ENCODE data around the gene RNF150.

RNF150 gene

DNA sequence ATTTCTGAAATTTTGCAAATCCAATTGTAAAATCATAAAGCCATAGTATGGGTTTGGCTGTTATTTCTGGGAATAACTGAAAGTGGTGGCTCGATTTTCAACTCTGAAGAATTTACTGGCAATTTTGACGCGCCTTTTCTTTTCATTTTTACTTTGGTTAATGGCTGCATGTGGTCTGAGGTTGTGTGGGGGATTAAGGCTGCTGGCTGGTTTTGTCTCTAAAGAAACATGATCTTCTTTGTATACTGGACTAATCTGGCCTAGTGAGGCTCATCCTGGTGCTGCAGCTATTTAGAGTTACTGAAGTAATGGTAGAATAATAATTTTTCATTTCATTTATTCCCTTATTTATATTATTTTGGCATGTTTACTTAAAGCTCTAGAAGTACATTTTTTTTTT, 164.0 kb downstream of the RNF150 start:
- DNase-seq, result no peak

DNA sequence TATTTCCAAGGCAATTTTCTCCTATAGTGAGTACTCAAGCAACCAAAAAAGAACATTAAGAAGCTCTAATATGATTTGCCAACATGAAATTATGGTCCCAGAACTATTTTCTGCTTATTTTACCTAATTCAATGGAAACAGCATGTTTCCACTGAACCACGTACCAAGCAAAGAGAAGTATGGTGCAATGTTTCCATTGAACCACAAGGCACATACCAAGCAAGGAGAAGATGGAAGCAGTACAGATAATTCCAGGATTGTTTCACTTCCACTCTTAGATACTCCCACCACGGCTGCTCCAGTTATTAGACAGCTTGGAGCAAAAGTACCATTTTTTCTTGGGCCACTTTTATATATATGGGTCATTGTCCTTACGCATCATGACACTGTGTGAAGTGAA, 164.9 kb downstream of the RNF150 start:
- DNase-seq, result no peak

DNA sequence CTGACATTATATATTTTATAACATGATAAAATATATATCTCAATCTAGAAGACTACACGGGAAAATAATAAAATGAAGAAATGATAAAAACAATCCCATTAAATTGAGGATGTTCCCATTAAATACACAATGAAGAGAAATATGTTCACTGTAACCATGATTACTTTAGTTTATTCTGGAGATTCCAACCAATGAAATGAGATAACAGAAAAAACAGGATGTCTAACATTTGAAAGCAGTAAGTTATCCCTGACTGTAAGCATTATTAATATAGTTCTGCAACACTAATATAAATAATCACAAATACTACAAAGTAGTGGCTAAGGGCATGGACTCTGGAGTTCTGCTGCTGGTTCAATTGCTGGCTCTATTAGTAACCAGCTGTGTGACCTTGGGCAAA, 169.4 kb downstream of the RNF150 start:
- no peak for DNase-seq

- no peak for DNase-seq
Measured at GRCh38 chr4:140955641-140956040, 177.6 kb downstream of the RNF150 start.

DNA sequence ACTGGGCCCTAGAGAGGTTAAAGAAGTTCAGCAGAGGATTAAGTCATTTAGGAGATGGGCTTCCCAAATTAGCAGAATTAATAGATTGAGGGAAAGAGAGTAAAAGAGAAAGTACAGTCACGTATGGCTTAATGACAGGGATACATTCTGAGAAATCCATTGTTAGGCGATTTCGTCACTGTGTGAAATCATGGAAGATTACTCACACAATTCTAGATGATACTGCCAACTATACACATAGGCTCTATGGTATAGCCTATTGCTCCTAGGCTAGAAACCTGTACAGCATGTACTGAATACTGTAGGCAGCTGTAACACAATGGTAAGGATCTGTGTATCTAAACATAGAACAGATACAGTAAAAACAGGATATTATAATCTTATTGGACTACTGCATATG, 180.6 kb downstream of the RNF150 start:
- no peak for DNase-seq

DNA sequence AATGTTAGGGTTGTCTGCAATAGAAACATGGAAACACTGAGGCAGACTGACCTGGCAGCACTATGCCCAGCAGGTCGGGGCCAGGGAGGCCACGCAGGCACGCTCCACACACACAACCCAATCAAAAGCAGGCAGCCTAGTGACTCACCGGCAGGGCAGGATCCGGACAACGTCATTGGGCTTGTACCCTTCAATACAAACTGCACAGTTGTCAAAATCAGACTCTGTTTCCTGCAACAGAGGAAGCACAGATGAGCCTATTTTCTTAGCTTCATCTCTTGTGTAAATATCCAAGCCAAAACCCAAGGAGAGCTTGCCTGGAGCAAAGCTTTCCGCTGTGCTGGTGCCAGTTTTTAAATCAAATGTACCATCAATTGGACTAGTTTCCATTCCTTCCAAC, 185.8 kb downstream of the RNF150 start:
- DNase-seq, result no peak

DNA sequence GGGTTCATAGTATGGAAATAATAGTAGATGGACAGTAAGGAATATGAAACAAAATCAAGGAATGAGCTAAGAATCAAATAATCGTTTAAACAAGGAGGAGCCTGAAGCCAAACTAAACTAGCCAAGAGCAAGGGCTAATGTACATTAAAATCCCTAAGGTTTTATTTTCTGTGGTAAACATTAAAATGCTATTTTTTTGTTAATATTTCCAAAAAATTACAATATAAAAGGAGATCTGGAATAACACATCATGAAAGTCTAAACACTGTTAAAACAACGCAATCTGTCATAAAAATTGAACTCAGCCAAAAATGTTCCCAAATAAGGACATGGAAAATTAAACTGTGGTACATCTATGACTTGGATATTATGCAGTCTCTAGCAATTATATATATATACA, 188.2 kb downstream of the RNF150 start:
- no peak for DNase-seq

DNA sequence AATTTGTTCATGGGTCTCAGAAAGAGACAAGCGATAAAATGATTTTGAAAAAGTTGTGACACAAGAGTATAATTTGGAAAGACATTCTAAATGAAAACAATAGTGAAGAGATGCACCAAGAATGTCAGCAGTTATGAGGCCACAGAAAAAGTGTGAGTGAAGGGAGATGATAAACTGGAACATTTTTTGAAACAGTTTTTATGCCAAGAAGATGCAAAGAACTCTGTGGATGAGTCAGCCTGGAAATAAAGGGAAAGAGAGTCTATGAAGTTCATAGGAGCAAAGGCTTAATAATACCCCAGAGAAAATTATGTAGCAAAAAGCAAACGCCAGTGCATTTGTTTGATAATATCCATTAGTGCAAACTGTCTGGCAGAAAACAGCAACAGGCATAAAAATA, 188.7 kb downstream of the RNF150 start:
- DNase-seq, result no peak

DNA sequence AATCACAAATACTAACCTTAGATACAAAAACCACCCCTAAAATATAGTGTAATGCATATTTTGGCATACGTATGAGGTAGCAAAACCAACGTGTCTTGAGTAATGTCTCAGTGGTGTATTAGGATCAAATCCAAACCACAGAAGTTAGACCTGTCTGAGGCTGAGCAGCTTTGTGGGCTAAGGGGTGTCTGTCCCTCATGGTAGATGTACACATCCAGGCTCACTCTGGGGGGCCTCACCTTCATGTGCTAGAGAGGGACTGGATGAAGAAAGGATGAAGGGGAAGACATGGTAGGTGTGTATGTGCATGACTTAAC, 189.1 kb downstream of the RNF150 start:
- DNase-seq, result no peak

DNA sequence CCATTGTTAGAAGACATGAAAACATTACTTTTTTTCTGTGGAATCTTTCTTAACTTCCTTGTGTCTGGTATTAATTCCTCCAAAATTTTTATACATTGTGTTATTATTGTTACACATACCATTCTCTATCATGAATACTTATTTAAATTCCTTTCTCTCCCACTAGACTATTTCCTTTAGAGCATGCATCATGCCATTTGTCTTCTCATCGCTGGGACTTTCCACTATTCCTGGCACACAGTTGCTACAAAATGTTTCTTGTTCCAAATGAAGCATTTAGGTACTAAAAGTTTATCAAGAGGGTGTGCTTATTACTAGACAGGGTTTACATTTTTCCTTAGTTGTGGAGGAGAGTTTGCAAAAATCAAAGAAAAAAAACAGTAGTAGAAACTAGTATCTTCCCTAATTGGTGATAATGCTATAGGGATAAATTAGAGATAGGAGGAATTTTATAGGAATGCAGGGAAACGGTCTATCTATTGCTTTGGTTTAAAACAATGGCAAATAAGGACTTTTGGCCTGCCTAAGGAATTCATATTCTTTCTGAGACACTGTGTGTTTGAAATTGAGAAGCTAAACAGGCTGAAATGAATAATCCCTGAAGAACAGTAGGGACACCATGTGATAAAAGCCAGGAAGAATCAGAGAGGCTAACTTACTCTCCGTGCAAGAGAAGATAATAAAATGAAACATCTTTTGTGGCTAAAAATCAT, 189.6 kb downstream of the RNF150 start:
- DNase-seq, result no peak

DNA sequence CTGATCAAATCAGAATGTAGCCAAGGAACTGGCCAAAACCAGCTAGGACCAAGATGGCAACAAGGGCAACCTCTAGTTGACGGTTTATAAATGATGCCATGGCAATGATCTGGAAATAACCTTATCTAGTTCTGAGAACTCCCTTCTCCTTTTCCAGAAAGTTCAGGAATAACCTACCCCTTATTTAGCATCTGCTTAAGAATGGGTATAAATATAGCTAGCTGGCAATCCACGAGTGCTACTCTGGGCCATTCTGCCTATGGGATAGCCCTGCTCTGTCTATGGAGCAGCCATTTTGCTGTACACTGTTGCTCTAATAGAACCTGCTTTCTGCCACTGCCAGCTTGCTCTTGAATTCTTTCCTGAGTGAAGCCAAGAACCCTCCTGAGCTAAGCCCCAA, 192.7 kb downstream of the RNF150 start:
- DNase-seq, result no peak

DNA sequence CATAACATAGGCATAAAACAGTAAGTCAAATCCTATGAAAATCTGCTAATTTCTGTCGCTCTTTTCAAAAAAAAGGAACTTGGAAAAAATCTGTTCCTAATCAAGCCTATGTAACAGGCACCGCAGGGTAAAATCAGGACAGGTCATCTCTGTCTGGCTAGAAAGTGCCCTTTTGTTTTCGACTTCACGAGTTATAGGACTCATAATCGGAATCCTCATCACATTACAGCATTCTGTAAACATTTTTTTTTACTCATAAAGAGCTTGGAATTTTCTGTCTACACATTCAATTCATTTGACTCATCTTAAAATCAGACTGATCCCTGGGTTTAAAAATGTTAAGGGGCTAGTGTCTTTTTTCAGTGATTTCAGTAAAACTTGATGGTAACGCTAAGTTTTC, 195.4 kb downstream of the RNF150 start:
- no peak for DNase-seq

DNA sequence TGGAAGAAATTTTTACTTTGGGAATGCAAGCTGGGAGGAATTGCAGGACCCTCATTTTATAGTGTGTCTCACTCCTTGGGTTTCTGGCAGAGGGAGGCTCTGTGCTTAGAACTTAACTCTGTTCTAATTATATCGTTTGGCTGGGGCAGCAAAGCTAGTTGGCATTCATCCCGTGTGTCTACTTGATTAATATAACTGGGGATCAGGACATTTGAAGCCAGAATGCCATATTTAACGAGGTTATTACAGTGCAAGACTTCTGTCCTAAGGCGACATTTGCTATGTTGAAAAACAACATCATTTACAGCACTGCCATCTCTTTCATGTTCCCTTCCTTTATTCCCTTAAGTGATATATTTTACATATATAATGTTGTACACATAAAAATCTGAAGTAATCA, 198.0 kb downstream of the RNF150 start:
- no peak for DNase-seq

- no peak for DNase-seq
Measured at GRCh38 chr4:140932501-140933045, 200.7 kb downstream of the RNF150 start.

- no peak for DNase-seq
Measured at GRCh38 chr4:140931911-140932310, 201.4 kb downstream of the RNF150 start.

DNA sequence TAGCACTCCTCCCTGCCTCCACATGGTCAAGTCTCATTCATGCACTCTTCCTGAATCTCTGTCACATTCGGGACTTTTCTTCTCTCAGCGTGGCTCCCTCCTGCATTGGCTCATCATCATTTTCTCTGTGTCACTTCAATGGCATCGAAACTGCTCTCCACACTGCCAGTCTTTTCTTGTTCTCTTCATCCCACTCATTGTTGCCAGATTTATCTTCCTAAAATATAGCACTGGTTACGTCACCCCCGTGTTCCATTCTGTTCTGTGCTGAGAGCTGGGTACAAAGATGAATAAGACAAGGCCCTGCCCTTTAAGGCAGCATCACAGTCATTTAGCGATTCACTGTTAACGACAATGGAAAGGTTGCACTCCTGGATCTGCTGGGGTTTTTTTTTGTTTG, 202.7 kb downstream of the RNF150 start:
- DNase-seq, result no peak

DNA sequence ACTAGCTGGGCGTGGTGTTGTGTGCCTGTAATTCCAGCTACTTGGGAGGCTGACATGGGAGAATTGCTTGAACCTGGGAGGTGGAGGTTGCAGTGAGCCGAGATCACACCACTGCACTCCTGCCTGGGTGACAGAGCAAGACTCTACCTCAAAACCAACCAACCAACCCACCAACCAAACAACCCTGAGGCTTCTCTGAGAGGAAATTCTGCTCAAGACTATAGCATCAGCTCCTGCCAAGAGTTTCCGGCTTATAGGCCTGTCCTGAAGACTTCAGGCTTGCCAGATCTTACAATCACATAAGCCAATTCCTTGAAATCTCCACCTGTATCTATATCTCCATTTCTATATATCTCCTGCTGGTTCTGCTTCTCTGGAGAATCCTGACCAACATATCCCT, 203.3 kb downstream of the RNF150 start:
- DNase-seq, result no peak

GRCh38 chr4:140928880-140929279, 204.4 kb downstream of the RNF150 start:
- no peak for DNase-seq

GRCh38 chr4:140926672-140927071, 206.6 kb downstream of the RNF150 start:
- no peak for DNase-seq

GRCh38 chr4:140925417-140925816, 207.9 kb downstream of the RNF150 start:
- DNase-seq, result no peak

GRCh38 chr4:140924761-140925392, 208.4 kb downstream of the RNF150 start:
- no peak for DNase-seq

DNA sequence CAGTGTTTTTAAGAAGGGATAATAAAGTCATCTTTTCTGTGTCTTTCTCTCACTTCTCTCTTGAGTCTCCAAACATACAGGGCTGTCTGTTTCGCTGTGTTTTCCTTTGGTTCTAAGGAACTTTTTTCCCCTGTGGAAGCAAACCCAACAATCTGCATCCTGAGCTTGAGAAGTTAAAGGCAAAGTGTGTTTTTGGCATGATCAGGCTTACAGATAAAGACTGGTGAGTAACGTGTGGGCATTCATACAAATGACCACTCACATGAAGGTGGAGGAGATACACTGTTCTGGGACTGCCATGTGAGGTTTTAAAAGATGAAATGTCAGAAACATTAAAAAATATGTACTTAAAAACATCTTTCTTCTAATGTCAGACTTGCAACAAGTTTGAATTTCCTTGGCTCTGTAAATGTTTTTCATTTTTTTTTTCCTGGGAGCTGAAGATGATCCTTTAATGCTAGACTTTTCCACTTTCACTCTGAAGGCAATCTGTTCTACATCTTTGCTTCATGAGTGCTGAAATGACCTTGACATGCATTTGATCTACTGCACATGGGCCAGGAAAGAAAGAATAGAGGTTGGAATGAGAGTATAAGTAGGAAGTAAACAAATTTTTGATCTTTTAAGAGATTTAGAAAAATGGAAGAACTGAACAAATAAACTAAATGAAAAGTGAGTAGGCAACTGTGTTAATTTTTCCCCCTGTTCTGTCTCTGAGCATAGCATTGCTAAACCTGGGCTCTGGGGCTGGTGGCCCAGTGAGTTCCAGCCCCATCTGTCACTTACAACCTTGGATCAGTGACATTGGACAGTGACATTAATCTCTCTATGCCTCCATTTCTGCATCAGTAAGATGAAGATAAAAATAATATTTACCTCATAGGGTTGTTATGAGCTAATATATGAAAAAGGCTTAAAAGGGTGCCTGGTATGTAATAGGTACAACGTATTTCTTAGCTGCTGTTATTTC, 226.0 kb downstream of the RNF150 start:
- DNase-seq, result no peak

- DNase-seq, result no peak
Measured at GRCh38 chr4:140904904-140905303, 228.4 kb downstream of the RNF150 start.

Measured in stimulated activated CD4-positive, alpha-beta T cell treated with anti-CD3 and anti-CD28 coated beads, Interleukin-4, amount 100 ng/mL, for 4 hours (primary cell).